Upper lobe of left lung (tissue), 6 donors: ENCODE measurements around the gene CIAO2A. TPM values are rescaled to one million over a fixed set of nuclear protein-coding genes. Genes with fewer than 3 reads are reported as not detected.
"Not testable (repeated sequence)": the region's sequence is repeated elsewhere in the genome, so short reads cannot be mapped to it uniquely, and the experiment has no call there.

Experiments used
- ATAC-seq, 2 donors: fragments of 200-7000 bp; cut with Tn5 transposase; one replicate each; pipeline ENCODE4 v1.9.1; 2022; ENCODE audit warnings: mild to moderate bottlenecking in 2 of 2, moderate library complexity in 2 of 2; ENCODE audit not compliant: low FRiP score in 2 of 2
- DNase-seq, 2 donors: peaks; one replicate each; pipeline ENCODE4 v3.0.0-alpha.2; 2019 to 2020
- H3K27ac ChIP-seq, 4 donors: fragments of 200-600 bp; sonication (generic); one replicate each; pipeline ENCODE4 v1.5.1; 2016 to 2019
- H3K27me3 ChIP-seq, 4 donors: fragments of 200-600 bp; sonication (generic); one replicate each; pipeline ENCODE4 v1.5.1; 2017 to 2019
- H3K36me3 ChIP-seq, 4 donors: fragments of 200-600 bp; sonication (generic); one replicate each; pipeline ENCODE4 v1.5.1; 2016 to 2019
- H3K4me1 ChIP-seq, 4 donors: fragments of 200-600 bp; sonication (generic); one replicate each; pipeline ENCODE4 v1.5.1; 2018 to 2019
- H3K4me3 ChIP-seq, 4 donors: fragments of 200-600 bp; sonication (generic); one replicate each; pipeline ENCODE4 v1.5.1; 2017 to 2019; ENCODE audit warnings: mild to moderate bottlenecking in 2 of 4, moderate library complexity in 1 of 4
- H3K9me3 ChIP-seq, 4 donors: fragments of 200-600 bp; sonication (generic); one replicate each; pipeline ENCODE4 v1.5.1; 2018 to 2019
- CTCF ChIP-seq, 6 experiments: fragments of 450-650 bp in 4 of 6; fragments of 200-600 bp in 2 of 6; sonication (generic) in 2 of 6; IDR thresholded peaks; one replicate each; pipeline ENCODE4 v1.5.1; 2016 to 2019; ENCODE audit warnings: antibody characterized with exemption in 6 of 6
- EP300 ChIP-seq, 4 donors: sonication (generic); formaldehyde crosslinking; IDR thresholded peaks; one replicate each; pipeline ENCODE4 v1.5.1; 2017; ENCODE audit warnings: antibody characterized with exemption in 4 of 4, control low read depth in 2 of 4
- POLR2A ChIP-seq, 4 donors: fragments of 450-650 bp; IDR thresholded peaks; one replicate each; pipeline ENCODE4 v1.5.1; 2016 to 2017; ENCODE audit warnings: antibody characterized with exemption in 4 of 4, mild to moderate bottlenecking in 2 of 4
- POLR2AphosphoS5 ChIP-seq, 2 donors: sonication (generic); formaldehyde crosslinking; IDR thresholded peaks; one replicate each; pipeline ENCODE4 v1.5.1; 2017; ENCODE audit warnings: antibody characterized with exemption in 2 of 2
- WGBS, 2 donors: methylation state at CpG; one replicate each; pipeline ENCODE4 v1.1.5; 2017 to 2018; 5-methylcytosine and 5-hydroxymethylcytosine counted together
- total RNA-seq, 6 donors: library from RNA; depleted of rRNA in 4 of 6; stranded (reverse); fragments of >200 nt in 4 of 6; gene quantifications; one replicate each; pipeline versions ENCODE4 v1.1.0 to v1.2.1, GENCODE V29; 2016 to 2021
- donor health status: DM: no; HTN: no; CAD: no; lungs with moderate emphysema.
- donor health status: DM: no; HTN: yes; CAD: no; lungs with severe emphysema.

CIAO2A gene
- total RNA-seq, 6 donors from 2014 or later: 38.8 to 70.3 (median 49.2) TPM

DNA sequence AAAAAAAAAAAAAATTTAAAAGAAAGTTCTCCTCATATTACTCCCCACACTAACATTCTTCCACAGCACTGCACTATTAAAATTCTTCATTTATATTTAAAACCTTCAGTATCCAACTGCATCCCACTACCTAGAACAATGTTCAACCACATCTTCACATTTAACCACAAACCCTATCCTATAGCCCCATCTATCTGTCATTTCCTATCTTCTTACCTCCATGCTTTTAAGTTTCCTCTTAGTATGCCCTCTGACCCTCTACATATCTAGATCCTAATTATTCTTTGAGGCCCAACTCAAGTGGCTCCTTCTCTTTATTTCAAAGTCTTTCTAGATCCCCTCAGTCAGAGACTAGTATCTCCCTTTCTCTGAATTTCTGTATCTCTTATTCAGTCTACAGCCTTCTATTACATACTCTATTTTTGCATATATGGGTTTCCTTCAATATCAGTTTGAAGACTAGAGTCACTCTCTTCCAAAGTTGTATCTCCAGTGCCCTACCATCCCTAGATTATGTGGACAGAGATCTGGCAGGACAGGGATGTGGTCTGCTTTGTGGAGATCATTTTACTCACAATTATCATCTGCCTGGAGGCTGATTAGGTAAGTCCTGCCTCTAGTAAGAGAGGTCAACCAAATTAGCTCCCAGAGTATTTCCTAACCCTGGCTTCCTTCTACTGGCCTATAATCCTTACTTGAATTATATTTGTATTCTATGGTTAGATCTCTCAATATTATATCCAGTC is 1.4 kb downstream of the CIAO2A start:
- Histone ChIP-seq H3K27ac (peak overlapping the region; percentile 83 to 95 (median 90)), H3K9me3 (no peaks in the 10 kb centered on the region), H3K4me3 (peak overlapping the region in 2 of 4 donors; percentile 59 to 85), H3K4me1 (peaks cover 29 to 55% (median 40%) of the 10 kb centered on the region in 4 donors), H3K36me3 (peaks cover 0 to 18% (median 3%) of the 10 kb centered on the region in 4 donors), H3K27me3 (no peaks in the 10 kb centered on the region)
- TF ChIP-seq POLR2A (IDR thresholded peaks at IDR 0.05): no peak
- TF ChIP-seq EP300 (IDR thresholded peaks at IDR 0.05): no peak
- peak in 1 of 6 experiments; percentile 7 for TF ChIP-seq CTCF (IDR thresholded peaks at IDR 0.05)
- TF ChIP-seq POLR2AphosphoS5 (IDR thresholded peaks at IDR 0.05): no peak
- ATAC-seq (no peak), DNase-seq (no peak)

DNA sequence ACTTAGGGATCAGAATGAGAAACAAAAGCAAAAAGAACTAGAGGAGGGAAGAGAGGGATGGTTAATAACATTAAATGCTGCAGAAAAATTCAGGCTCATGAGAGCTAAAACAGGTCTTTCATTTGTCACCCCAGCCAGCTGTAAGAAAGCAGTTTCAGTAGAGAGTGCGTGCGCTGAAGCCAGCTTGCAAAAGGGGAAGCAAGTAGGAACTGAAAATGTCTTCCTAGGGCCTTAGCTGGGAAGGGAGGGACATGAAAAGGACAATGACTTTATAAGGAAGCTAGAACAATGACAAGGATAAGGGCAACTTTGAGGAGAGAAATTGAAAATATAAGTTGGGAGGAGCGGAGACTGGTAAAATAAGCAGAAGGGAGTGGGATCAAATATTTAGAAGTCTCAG is 3.1 kb downstream of the CIAO2A start:
- no peak overlapping the region for H3K4me3 ChIP-seq
- peaks cover 0 to 36% (median 8%) of the 10 kb centered on the region in 4 donors for H3K36me3 ChIP-seq
- H3K27me3 ChIP-seq: no peaks in the 10 kb centered on the region
- ATAC-seq (no peak), DNase-seq (peak in 1 of 2 donors; percentile 47)
- 76 to 85% methylated on average over 3 of the region's 3 CpGs for WGBS, 2 donors
- H3K9me3 ChIP-seq: no peaks in the 10 kb centered on the region
- TF ChIP-seq POLR2AphosphoS5 (IDR thresholded peaks at IDR 0.05): no peak
- no peak for TF ChIP-seq EP300 (IDR thresholded peaks at IDR 0.05)
- TF ChIP-seq CTCF (IDR thresholded peaks at IDR 0.05): no peak
- no peak for TF ChIP-seq POLR2A (IDR thresholded peaks at IDR 0.05)
- peak overlapping the region; percentile 19 to 75 (median 52) for H3K27ac ChIP-seq
- peaks cover 22 to 45% (median 32%) of the 10 kb centered on the region in 4 donors for H3K4me1 ChIP-seq

DNA sequence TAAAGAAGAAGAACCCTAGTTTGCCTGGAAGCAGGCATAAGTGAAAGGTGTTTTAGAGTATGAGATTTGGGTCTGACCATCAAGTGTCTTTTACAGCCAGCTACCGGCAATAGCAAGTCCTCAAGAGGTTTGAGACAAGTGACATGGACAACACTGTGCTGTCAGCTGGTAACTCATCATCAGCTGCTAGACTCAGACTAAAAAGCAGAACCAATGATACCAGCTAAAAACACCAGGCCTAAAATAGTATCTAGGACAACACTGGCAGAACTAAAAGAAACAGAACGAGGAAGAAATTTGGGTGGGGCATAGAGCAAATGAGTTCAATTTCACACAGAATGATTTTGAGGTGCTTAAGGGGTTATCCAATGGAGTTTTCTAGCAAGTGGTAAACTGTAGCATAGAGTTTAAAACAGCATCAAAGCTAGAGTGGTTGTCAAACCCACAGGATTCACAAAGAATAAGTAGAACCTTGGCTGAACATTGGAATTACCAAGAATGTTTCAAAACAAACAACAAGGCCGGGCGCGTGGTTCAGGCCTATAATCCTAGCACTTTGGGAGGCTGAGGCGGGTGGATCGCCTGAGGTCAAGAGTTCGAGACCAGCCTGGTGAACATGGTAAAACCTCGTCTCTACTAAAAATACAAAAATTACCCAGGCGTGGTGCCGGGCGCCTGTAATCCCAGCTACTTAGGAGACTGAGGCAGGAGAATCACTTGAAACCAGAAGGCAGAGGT is 3.9 kb downstream of the CIAO2A start:
- WGBS, 2 donors: 91 to 92% methylated on average over 12 of the region's 12 CpGs
- Histone ChIP-seq H3K36me3 (peaks cover 0 to 44% (median 13%) of the 10 kb centered on the region in 4 donors), H3K4me1 (peaks cover 14 to 37% (median 24%) of the 10 kb centered on the region in 4 donors), H3K4me3 (no peak overlapping the region), H3K27ac (peak overlapping the region in 3 of 4 donors; percentile 51 to 75 (median 54)), H3K9me3 (no peaks in the 10 kb centered on the region), H3K27me3 (no peaks in the 10 kb centered on the region)
- TF ChIP-seq POLR2AphosphoS5 (IDR thresholded peaks at IDR 0.05): no peak
- peak in 1 of 4 donors; percentile 36 for TF ChIP-seq POLR2A (IDR thresholded peaks at IDR 0.05)
- DNase-seq: peak in 1 of 2 donors; percentile 40
- peak in 1 of 2 donors; percentile 41 for ATAC-seq

- H3K4me1 ChIP-seq: no peaks in the 10 kb centered on the region
- no peak overlapping the region for H3K27ac ChIP-seq
- no peak overlapping the region for H3K4me3 ChIP-seq
- no peaks in the 10 kb centered on the region for H3K9me3 ChIP-seq
- no peaks in the 10 kb centered on the region for H3K27me3 ChIP-seq
- DNase-seq (no peak), ATAC-seq (no peak)
- H3K36me3 ChIP-seq: peaks cover 6 to 69% (median 20%) of the 10 kb centered on the region in 4 donors
- no peak for TF ChIP-seq POLR2AphosphoS5 (IDR thresholded peaks at IDR 0.05)
- TF ChIP-seq POLR2A (IDR thresholded peaks at IDR 0.05): no peak
- no peak for TF ChIP-seq EP300 (IDR thresholded peaks at IDR 0.05)
- TF ChIP-seq CTCF (IDR thresholded peaks at IDR 0.05): no peak
- 64 to 65% methylated on average over 3 of the region's 3 CpGs for WGBS, 2 donors
These were observed 10.9 kb downstream of the CIAO2A start for GRCh38 chr15:64082757-64083156.

GRCh38 chr15:64073496-64073895 is 20.1 kb downstream of the CIAO2A start:
- Histone ChIP-seq H3K4me1 (peaks cover 0 to 13% (median 5%) of the 10 kb centered on the region in 4 donors), H3K36me3 (peaks cover 0 to 18% (median 4%) of the 10 kb centered on the region in 4 donors)
- not testable (repeated sequence) for ATAC-seq, H3K9me3 ChIP-seq, H3K4me3 ChIP-seq, DNase-seq, H3K27ac ChIP-seq, H3K27me3 ChIP-seq
- 92 to 100% methylated on average over 2 of the region's 2 CpGs for WGBS, 2 donors
